Hematopoietic multipotent progenitor cell treated with erythropoietin and hydrocortisone succinate and interleukin-3 and kit ligand, for 6 days (in vitro differentiated cells): ENCODE measurements around the gene IL15.
"Not testable (repeated sequence)": the region's sequence is repeated elsewhere in the genome, so short reads cannot be mapped to it uniquely, and the experiment has no call there.

Experiments
- DNase-seq: peaks from one replicate; pipeline ENCODE4 v3.0.0-alpha.2; 2015

Gene IL15

GRCh38 chr4:141705048-141705746 is 68.8 kb downstream of the IL15 start:
- no peak for DNase-seq

GRCh38 chr4:141705747-141706377 is 69.5 kb downstream of the IL15 start:
- DNase-seq, result peak; percentile 43

GRCh38 chr4:141706445-141706844 is 70.1 kb downstream of the IL15 start:
- no peak for DNase-seq

- DNase-seq, result peak; percentile 65
Observed at GRCh38 chr4:141711211-141711610, 74.8 kb downstream of the IL15 start.

GRCh38 chr4:141713185-141713584 is 76.8 kb downstream of the IL15 start:
- no peak for DNase-seq

GRCh38 chr4:141713771-141714445 is 77.5 kb downstream of the IL15 start:
- no peak for DNase-seq

GRCh38 chr4:141719585-141719984 is 83.2 kb downstream of the IL15 start:
- DNase-seq, result no peak

GRCh38 chr4:141721174-141721573 is 84.8 kb downstream of the IL15 start:
- DNase-seq, result no peak

GRCh38 chr4:141724646-141725045 is 88.3 kb downstream of the IL15 start:
- DNase-seq, result no peak

- no peak for DNase-seq
Observed at GRCh38 chr4:141727420-141727819, 91.0 kb downstream of the IL15 start.

- DNase-seq, result no peak
Observed at GRCh38 chr4:141730805-141731204, 94.4 kb downstream of the IL15 start.

GRCh38 chr4:141731481-141731880 is 95.1 kb downstream of the IL15 start:
- no peak for DNase-seq

GRCh38 chr4:141739636-141740035 is 103.3 kb downstream of the IL15 start:
- no peak for DNase-seq

GRCh38 chr4:141746026-141746425 is 109.6 kb downstream of the IL15 start:
- DNase-seq, result no peak

GRCh38 chr4:141751806-141752205 is 115.4 kb downstream of the IL15 start:
- DNase-seq, result not testable (repeated sequence)

GRCh38 chr4:141757287-141757686 is 120.9 kb downstream of the IL15 start:
- DNase-seq, result peak; percentile 73

GRCh38 chr4:141759796-141760425 is 123.5 kb downstream of the IL15 start:
- no peak for DNase-seq

- DNase-seq, result no peak
Observed at GRCh38 chr4:141761926-141762325, 125.5 kb downstream of the IL15 start.

- DNase-seq, result no peak
Observed at GRCh38 chr4:141763374-141763773, 127.0 kb downstream of the IL15 start.

- DNase-seq, result no peak
Observed at GRCh38 chr4:141768954-141769353, 132.6 kb downstream of the IL15 start.

GRCh38 chr4:141771889-141772830 is 135.8 kb downstream of the IL15 start:
- DNase-seq, result no peak

GRCh38 chr4:141772838-141773237 is 136.5 kb downstream of the IL15 start:
- no peak for DNase-seq

GRCh38 chr4:141782205-141782604 is 145.8 kb downstream of the IL15 start:
- no peak for DNase-seq
